ENCODE measurements around the gene XRCC4.

- TF ChIP-seq POLR2AphosphoS5 (IDR thresholded peaks at IDR 0.05; ENCODE audit: low read depth, low read length) (no peak), POLR2A (IDR thresholded peaks at IDR 0.05; ENCODE audit: borderline replicate concordance, extremely low read depth, insufficient read depth, insufficient read length) (no peak), JUND (IDR thresholded peaks at IDR 0.05) (no peak)
- TF ChIP-seq, protein P1, sequence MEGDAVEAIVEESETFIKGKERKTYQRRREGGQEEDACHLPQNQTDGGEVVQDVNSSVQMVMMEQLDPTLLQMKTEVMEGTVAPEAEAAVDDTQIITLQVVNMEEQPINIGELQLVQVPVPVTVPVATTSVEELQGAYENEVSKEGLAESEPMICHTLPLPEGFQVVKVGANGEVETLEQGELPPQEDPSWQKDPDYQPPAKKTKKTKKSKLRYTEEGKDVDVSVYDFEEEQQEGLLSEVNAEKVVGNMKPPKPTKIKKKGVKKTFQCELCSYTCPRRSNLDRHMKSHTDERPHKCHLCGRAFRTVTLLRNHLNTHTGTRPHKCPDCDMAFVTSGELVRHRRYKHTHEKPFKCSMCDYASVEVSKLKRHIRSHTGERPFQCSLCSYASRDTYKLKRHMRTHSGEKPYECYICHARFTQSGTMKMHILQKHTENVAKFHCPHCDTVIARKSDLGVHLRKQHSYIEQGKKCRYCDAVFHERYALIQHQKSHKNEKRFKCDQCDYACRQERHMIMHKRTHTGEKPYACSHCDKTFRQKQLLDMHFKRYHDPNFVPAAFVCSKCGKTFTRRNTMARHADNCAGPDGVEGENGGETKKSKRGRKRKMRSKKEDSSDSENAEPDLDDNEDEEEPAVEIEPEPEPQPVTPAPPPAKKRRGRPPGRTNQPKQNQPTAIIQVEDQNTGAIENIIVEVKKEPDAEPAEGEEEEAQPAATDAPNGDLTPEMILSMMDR (IDR thresholded peaks at IDR 0.05 in 2 of 3, conservative IDR thresholded peaks at IDR 0.05 in 1 of 3; ENCODE audit: borderline replicate concordance in 1 of 3, insufficient read depth in 1 of 3, low read depth in 2 of 3, low read length in 2 of 3): no peak
These were observed 235.3 kb downstream of the XRCC4 start for GRCh38 chr5:83312663-83313062.
